Stimulated activated CD4-positive, alpha-beta T cell treated with anti-CD3 and anti-CD28 coated beads, Interleukin-12 subunit alpha, Interleukin-12 subunit beta, amount 100 ng/mL, for 4 hours (primary cell): ENCODE measurements around the gene DNM2.
"Not testable (repeated sequence)": the region's sequence is repeated elsewhere in the genome, so short reads cannot be mapped to it uniquely, and the experiment has no call there.

Source experiments
- DNase-seq: peaks from one replicate; pipeline ENCODE4 v3.0.0-alpha.2; 2020

The DNM2 gene

DNA sequence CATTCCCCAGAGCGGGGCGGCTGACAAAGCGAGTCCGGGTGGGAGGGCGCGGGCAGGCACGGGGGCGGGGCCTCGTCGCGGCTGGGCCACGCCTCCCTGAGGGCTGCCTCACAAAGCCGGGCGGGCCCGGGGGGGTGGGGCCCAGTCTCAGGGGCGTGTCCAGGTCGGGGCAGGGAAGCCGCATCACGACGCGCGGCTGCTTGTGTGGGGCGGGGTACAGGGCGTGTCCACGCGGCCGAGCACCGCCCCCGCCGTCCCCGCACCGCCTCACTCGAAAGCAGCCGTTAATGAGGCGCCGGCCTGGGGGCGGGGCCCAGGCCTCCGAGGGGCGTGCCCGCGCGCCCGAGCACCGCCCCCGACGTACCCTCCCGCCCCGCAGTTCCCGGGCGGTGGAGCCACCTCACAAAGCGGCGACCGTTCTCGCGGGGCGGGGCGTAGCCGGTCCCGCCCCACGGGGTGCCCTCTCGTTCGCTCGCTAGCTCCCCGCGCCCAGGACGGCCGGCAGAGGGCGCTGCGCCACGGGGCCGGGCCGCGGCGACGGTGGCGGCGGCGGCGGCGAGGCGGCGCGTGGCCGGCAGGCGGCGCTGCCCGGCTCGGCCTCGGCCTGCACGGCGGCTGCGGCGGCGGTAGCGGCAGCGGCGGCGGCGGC, 153.2 kb downstream of the DNM2 start, which contains the start of gene CARM1:
CARM1 (plus strand) TSS at position 599 of the 649 bp plus-strand sequence. CDS start 150 bp downstream, outside the sequence.
- peak; percentile 99 for DNase-seq

GRCh38 chr19:10871711-10872545, 154.0 kb downstream of the DNM2 start:
- peak; percentile 42 for DNase-seq

DNA sequence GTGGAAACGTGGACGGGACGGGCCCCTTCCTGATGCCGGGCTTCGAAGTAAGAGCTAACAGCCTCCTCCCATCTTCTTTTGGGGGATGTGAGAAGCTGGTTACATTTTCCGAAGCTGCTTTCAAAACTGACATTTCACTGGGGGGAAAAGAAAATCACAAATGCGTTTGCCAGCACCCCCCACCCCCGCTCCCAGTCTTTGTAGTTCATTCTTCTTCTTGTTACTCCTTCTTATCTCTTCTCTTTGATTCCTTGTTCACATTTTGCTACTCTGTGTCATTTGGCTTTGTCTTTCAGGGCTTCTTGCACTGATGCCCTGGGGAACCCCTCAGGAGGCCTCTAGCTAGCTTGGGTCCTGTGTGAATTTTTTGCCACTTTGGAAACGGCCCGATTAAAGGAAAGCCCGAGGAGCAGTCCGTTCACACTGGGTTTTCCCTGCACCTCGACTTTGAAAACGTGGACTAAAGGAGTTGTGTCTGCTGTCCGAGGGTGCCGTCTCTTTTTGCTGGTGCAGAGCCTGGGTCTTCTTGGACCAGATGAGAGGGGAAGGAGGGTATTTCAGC, 154.7 kb downstream of the DNM2 start:
- peak; percentile 49 for DNase-seq

DNA sequence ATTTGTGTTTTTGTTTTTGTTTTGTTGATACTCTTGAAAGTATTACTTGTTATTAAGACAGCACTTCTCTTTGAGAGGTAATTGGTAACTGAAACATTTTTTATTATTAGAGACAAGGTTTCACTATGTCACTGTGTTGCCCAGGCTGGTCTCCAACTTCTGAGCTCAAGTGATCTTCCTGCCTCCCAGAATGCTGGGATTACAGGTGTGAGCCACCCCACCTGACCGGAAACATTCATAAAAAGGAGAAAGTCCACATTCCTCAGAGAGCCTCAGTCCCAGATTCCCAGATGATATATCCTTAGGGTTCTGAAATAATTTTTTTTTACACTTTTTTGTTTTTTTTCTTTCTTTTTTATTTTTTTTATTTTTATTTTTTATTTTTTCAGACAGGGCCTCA, 156.1 kb downstream of the DNM2 start:
- no peak for DNase-seq

- no peak for DNase-seq
Measured at GRCh38 chr19:10876459-10877240, 158.8 kb downstream of the DNM2 start.

DNA sequence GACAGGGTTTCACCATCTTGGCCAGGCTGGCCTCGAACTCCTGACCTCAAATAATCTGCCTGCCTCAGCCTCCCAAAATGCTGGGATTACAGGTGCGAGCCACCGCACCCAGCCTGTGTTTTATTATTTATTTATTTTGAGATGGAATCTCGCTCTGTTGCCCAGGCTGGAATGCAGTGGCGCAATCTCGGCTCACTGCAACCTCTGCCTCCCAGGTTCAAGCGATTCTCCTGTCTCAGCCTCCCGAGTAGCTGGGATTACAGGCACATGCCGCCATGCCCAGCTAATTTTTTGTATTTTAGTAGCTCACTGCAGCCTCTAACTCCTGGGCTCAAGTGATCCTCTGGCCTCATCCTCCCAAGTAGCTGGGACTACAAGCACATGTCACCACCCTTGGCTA, 159.7 kb downstream of the DNM2 start:
- not testable (repeated sequence) for DNase-seq

DNA sequence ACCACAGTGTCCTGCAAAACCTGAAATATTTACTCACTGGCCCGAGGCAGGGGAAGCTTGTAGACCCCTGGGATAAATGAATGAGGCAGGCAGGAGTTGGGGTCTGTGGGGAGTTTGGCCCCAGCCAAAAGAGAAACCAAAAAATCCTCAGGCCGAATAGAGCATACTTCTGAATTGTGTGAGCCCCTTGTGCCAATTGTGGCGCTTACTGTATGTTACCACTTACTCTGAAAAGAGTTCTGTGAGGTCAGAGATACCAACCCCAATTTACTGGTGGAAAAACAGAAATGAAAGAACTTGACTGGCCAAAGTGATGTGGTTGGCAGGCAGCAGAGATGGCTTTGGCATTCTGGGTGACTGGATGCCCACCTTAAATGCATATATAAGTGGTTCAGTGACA, 160.4 kb downstream of the DNM2 start:
- DNase-seq, result no peak
